ENCODE data around the gene DDI2. TPM values are rescaled to one million over a fixed set of nuclear protein-coding genes. Genes with fewer than 3 reads are reported as not detected.
"Not testable (repeated sequence)": the region's sequence is repeated elsewhere in the genome, so short reads cannot be mapped to it uniquely, and the experiment has no call there.

DDI2 gene
- 18.7 and 31.1 TPM in 2 replicates for total RNA-seq (2014; rRNA removed; shearing (Covaris generic))

DNA sequence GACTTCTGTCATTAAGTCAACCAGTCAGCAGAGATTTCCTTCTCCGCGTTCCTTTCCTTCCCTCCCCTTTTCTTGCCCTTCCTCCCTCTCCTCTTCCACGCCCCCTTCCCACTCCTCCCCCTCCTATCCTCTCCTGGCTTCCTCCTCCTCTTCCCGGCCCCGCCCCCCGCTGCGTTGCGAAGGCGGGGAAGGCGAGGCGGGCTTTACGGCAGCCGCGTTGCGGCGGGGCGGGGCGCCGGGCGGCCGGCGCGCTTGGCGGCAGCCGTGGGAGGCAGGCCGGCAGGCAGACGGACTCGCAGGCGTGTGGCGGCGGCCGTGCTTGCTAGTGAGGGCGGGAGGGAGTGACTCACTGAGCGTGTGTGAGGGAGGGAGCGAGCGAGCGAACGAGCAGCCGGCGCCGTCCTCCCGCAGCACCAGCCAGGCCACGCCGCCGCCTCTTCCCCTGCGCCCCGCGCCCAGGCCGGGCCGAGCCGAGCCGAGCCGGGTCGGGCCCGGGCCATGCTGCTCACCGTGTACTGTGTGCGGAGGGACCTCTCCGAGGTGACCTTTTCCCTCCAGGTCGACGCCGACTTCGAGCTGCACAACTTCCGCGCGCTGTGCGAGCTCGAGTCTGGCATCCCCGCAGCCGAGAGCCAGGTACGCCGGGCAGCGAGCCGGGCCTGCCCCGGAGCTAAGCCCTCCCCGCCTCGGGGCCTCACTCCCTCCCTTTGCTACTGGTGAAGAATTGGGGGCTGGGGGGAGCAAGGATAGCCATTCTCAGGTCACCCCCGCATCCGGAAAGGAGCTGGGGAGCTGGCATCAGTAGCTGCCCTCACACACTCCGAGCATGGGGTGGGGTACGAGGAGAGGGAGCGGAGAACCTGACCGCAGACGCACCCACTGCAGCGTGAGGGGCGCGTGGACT is at the start of gene DDI2:
DDI2 (plus strand) TSS at position 286 of the 904 bp plus-strand sequence; CDS start at position 499, 213 bp downstream.
- peak; percentile 98 for DNase-seq (ENCODE audit: low spot score)

DNA sequence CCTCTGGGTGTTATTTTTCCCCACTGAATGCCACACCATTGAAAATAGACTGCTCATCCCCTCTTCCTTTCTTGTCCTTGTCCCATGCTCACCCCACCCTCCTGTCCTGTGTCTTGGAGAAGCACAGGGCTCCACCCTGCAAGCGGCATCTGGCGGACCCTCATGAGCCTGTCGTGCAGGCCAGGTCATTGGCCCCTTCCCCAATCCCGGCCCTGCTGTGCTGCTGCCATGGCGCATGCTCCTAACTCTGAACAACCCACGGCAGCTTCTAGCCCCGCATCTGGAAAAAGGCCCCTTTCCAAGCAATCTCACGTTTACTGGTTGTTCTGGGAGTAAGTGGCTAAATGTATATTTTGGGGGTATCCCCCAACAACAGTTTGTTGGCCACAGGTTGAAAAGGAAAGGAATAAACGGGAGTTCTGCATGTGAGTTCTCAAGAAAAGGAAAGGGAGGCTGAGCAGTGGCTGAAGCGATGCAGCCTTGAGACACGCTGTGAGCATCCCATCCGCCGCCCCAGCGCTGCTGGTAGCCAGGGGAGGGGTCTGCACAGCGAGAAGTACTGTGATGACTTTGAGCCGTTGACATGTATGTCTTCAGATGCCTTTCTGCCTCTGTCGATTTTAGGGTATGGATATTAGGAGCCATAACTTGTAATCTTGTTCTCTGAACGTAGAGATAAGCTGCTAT is 48.7 kb upstream of the DDI2 start:
- no peak for DNase-seq (ENCODE audit: low spot score)

DNA sequence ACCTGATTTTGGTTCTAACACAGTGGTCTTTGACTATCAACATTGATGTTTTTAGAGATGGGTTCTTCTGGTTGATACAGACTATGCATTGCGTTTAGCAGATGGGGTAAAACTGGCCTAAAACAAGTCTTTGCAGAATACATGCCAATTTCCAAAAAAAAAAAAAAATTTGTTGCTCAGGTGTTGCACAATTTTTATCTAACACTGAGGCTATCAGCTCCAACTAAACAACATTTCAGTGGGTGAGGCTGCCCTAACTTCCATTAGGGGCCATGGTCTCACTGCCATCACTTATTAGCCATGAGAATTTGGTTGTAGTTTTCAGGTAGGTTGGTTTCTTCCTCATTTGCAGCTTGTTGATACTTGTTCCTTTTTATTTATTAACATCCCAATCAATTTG is 46.4 kb upstream of the DDI2 start:
- no peak for DNase-seq (ENCODE audit: low spot score)

DNA sequence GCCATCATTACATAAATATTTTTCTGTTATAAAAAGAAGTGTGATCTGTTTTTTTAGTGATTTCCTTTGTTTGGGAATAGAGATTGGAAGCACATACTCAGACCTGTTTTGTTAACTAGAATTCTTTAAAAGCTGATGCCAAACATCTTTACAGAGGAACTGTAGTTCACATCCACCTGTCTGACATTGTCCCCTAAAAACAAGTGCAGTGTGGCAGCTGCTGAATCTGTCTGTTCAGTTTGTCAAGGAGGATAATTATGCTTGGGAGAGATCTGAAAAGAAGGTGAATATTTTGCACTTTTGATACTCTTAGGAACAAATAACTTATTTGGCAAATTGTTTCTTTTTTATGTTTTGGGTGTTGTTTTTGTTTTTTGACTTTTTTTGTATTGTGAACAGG is 46.0 kb upstream of the DDI2 start:
- DNase-seq (ENCODE audit: low spot score): no peak

DNA sequence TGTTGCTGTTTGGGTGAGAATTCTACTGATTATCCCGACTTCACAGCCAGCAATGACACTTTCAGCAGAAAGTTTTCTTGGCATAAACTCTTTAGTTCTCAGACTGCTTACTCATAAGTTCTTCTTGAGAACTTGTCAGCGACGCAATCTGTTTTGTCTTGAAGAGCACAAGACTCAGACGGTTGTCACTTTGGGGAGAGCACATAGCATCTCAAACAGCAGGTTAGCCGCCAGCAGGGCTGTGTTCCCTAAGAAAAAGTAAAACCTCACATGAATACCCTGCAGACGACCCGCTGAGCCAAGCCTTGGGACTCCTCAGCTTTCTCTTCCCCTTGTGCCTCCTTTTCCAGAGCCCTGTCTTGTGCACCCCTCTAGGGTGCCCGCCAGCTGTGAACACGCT is 43.8 kb upstream of the DDI2 start:
- DNase-seq (ENCODE audit: low spot score): no peak

DNA sequence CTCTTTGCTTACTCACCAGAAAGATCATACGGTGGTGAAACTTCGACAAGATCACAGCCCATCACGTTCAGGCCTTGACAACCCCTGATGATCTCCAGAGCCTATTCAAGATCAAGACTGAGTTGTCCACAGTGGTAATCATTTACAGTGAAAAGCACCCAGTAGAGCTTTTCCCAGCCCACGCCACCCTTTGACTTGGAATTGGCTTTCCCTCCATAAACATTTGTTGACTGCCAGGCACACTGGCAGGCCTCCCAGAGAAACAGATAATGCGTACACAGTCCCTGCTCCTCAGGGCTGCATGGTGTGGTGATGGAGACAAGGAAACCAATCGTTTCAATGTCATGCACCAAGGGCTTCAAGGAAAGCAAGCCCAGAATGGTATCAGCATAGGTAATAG is 42.5 kb upstream of the DDI2 start:
- DNase-seq (ENCODE audit: low spot score): no peak

DNA sequence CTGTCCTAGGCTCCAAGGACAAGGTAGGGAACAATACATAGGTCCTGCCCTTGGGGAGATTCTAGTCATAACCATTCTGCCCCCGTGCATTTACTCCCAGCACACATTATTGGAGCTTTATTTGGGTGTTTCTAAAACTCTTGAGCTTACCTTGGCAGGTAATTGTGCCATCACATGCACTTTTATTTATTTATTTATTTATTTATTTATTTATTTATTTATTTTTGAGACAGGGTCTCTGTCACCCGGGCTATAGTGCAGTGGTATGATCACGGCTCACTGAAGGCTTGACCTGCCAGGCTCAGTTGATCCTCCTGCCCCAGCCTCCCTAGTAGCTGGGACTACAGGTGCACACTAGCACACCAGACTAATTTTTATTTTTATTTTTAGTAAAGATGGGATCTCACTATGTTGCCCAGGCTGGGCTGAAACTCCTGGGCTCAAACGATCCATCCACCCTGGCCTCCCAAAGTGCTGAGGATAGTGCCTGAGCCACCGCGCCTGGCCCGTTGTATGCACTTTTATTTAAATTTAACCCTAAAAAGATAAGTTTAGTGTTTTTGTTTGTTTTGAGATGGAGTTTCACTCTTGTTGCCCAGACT is 41.6 kb upstream of the DDI2 start:
- no peak for DNase-seq (ENCODE audit: low spot score)

DNA sequence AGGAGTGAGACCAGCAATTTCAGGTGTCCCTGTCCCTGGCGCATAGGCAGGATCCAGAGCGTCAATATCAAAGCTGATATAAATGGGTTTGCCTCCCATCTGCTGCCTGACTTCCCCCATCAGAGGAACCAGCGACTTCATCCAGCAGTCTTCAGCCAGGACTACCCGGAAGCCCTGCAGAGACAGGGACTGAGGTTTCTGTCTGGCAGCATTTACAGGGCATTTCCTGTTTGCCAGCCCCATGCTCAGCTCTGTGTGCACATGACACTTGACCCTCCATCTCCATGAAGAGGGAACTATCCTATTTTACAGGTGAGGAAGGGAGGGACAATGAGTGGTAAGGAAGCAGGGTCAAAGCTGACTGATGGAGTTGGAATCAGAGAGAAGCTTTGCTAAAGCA is 39.6 kb upstream of the DDI2 start:
- DNase-seq (ENCODE audit: low spot score): no peak

DNA sequence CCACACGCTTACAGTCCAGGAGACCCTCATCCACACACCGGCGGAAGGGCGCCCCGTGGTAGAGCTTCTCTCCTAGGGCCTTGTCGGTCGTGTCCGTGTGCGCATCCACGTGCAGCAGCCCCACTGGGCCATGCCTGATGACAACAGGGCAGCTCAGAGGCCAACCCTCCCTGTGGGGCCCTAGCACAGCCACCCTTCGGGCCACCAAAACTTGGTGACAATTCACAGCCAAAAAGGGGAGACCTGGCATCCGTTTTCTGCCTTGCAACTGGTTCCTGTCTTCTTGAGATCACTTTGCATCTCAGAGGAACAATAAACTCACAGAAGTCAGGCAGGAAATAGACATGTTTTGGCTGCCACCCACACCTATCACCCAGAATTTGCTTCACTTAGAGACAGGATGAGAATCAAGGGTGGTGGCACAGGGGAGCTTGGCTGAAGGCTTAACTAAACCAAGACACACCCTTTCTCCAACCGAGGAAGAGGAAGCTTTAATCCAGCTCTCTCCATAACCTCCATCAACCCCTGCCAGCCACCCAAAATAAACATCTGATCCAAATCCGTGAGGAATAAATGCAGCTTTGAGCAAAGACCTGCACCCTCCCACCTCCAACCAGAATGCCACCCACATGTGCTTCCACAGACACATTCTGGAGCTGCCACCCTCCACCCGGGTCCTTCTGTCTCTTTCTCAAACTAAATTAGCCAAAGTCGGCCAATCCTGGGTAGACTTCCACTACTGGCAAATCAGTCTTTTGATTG is 38.2 kb upstream of the DDI2 start:
- DNase-seq (ENCODE audit: low spot score): no peak

DNA sequence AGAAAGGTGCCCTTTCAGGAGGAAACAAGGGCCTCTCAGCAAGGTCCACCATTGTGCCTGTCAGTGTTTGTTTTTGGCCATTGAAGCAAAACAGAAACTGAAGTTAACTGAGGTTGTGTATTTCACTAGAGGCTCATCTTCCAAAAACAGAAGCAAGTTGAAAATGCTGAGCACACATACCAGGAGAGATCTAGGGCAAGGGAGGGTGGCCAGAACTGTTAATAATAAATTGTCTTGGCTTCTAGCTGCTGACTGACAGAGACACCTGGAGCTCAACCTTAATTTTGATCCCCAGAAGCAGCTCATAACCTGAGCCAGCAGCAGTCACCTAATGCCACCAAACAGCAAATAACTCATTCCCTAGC is 37.6 kb upstream of the DDI2 start:
- no peak for DNase-seq (ENCODE audit: low spot score)

DNA sequence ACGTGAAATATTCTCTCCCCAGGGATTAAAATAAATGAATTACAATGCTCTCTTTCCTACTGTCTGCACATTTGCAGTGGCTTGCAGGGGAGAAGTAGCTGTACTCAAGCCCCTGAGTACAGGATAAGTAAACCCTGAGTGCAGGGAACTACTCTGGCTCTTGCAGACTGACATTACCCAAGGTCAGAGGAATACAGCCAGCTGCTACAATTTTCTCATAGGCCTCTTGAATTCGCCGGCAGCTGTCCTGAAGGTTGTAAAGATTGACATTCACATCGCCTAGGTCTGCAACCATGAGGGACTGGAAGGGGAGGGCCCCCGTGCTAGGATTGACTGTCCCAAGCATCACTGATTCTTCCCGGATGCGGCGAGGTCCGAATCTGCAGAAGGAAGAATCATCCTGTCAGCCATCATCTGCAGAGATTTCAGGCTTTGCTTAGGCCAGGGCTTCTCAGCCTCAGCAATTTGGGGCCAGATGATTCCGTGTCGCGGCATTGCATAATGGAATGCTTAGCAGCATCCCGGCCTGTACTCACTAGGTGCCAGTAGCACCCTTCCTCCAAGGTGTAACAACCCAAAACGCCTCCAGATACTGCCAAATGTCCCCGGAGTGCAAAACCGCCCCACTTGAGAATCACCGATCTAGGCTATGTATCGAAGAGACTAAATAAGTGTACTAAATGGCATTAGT is 34.1 kb upstream of the DDI2 start:
- no peak for DNase-seq (ENCODE audit: low spot score)

DNA sequence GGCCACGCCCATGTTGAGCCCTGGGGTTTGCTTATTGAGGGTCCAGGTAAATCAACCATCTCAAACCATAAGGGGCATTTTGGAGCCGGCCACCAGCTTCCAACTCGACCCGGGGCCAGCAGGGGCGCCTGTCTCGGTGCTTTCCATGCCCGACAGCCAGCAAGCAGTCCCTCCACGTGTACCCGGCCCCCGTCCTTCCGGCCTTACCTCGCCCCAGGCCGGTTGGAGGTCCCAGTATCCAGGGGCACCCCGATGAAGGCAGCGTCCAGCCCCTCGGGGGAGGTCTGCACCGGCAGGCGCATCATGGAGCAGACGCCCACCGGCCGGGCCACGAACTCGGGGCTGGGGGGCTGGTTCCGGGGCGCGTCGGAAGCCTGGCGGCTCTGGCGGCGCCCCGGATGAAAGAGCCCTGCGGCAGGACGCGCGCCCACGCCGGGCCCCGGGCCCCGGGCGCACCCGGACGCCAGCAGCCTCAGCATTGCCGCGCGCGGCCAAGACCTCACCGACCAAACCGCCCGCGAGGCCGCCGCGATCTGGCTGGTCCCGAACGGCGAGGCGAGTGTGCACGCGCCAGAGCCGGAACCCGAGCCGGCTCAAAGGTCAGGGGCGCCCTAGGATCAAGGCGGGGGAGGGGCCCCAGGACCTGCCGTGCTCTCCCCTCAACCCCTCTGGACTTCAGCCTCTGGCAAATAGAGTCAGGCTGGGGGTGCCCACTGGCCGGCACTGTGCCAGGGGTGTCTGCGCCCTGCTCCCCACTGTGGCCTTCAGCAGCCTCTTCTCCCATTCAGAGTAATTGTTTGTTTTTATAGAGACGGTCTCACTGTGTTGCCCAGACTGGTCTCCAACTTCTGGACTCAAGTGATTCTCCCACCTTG is 32.5 kb upstream of the DDI2 start, which contains the start of gene AGMAT:
AGMAT (minus strand) TSS at position 563 of the 875 bp plus-strand sequence; CDS start at position 479, 84 bp downstream.
- peak; percentile 69 for DNase-seq (ENCODE audit: low spot score)

DNA sequence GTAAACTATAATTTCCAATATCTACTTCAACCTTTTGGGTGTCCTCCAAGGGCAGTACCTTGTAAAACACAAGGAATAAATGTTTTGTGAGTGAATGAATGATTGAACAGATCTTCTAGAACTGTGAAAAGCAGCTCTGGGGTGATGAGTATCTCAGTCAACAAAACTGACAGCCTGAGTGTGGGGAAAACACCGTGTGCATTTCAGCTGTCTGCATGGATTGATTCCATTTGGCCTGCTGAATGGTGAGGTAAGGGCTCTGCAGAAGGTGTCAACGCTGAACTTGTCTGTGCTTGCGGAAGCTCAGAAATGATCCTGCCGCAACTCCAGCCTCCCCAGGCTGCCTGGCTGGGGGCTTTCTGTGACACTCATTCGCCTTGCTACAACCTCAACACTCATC is 25.0 kb upstream of the DDI2 start:
- DNase-seq (ENCODE audit: low spot score): no peak

DNA sequence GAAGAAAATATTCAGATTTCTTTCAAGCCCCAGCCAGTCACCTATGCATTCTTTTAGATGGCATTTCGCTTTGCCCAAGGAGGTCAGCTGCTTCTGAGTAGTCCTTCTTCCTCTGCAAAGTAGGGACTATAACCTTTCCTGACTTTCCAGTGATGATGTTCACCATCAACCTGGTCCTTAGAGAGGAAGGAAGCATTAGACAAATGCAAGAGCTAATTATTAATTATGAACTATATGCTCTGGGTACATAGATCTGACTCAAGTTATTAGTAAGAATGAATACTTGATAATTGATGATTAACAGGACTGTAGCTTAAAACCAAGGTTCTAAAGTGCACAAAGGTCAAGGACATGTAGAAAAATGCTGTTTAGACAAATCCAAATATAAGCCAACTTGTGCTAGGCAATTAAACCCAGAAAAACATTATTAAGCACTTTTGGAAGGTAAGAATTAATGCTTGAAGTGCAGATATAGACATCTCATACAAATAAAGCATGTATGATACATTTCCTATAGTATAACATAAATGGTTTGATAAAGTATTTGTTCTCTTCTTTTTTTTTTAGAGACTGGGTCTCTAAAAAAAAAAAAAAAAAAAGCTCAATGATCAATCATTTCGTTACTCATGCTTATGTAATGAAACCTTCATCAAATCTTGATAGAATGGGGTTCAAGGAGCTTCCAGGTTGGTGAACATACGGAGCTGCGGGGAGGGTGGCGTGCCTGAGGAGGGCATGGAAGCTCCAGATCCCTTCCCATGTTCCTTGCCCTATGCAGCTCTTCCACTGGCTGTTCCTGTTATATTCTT is 21.2 kb upstream of the DDI2 start:
- DNase-seq (ENCODE audit: low spot score): no peak

DNA sequence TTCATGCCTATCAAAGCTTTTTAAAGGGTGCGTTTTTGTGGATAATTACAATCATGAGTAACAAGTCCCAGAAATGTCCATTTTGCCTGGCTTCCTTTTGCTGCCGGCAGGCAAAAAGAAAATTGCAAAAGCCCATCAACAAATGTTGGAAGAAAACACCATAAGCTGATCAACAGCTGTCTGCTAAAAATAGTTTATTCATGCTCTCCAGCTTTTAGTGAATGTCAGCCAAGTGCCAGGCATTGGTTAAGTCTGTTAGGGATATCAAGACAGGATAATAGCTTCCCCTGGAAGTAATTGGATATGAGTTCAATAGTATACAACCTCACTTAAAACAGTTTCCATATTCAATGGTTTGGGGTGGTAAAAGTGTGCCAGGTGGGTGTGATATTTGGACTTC is 18.8 kb upstream of the DDI2 start:
- DNase-seq (ENCODE audit: low spot score): no peak

DNA sequence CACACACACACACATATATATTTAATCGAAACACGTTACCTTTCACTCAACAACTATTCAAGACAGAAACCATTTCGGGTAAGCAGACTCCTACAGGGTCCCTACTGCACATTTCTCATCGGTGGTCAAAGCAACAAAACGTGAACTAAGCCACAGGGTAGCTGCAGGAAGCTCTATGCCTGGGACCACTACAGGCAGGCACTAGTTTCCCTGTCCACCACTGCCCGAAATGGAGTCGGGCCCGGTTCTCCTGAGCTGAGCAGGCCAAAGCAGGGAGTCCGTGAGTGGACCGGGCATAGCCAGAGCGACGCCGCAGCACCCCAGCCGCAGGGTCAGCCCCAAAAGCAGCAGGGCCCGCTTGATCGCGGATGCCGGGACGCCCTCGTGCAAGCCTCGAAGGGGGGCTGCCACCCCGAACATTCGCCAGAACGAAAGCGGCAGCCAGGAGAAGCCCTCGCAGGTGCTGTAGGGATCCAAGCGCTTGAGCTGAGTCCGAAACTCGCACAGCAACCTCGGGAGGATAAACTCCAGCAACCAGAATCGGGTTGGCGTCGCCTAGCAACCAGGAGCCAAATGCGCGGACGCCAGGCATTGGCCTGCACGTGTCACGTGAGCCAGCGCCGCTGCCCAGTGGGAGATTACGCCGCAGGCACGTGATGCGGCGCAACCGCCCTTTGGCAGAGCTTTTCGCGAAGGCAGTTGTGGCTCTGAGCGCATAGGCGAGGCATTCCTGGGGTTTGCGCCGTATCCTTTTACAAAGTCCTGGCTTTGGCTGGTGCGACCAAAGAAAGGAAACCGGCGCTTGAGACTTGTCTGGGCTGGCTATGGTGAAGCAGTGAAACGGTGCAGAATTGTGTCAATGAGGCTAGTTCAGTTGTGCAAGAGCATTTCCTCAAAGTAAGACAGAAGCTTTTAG is 13.9 kb upstream of the DDI2 start:
- DNase-seq (ENCODE audit: low spot score): peak; percentile 99

DNA sequence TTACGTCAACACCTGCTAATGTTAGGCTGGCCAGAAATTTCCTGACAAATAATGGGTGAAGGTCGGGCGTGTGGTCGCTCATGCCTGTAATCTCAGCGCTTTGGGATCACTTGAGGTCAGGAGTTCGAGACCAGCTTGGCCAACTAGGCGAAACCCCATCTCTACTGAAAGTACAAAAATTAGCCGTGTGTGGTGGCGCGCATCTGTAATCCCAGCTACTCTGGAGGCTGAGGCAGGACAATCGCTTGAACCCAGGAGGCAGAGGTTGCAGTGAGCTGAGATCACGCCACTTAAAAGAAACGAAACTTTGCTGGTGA is 13.3 kb upstream of the DDI2 start:
- DNase-seq (ENCODE audit: low spot score): not testable (repeated sequence)

DNA sequence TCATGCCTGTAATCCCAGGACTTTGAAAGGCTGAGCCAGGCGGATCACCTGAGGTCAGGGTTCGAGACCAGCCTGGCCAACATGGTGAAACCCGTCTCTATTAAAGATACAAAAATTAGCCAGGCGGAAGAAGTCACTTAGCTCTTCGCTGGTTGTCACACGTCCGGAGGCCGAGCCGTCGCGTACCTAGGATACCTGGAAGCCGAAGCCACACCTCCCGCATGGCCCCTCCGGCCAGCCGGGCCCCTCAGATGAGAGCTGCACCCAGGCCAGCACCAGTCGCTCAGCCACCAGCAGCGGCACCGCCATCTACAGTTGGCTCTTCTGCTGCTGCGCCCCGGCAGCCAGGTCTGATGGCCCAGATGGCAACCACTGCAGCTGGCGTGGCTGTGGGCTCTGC is 12.9 kb upstream of the DDI2 start:
- DNase-seq (ENCODE audit: low spot score): not testable (repeated sequence)
